Measurements from ENCODE around the gene KASH5. TPM values are rescaled to one million over a fixed set of nuclear protein-coding genes. Genes with fewer than 3 reads are reported as not detected.
"Not testable (repeated sequence)": the region's sequence is repeated elsewhere in the genome, so short reads cannot be mapped to it uniquely, and the experiment has no call there.

The KASH5 gene
- total RNA-seq, 1 experiment from 2014 or later, result not detected

DNA sequence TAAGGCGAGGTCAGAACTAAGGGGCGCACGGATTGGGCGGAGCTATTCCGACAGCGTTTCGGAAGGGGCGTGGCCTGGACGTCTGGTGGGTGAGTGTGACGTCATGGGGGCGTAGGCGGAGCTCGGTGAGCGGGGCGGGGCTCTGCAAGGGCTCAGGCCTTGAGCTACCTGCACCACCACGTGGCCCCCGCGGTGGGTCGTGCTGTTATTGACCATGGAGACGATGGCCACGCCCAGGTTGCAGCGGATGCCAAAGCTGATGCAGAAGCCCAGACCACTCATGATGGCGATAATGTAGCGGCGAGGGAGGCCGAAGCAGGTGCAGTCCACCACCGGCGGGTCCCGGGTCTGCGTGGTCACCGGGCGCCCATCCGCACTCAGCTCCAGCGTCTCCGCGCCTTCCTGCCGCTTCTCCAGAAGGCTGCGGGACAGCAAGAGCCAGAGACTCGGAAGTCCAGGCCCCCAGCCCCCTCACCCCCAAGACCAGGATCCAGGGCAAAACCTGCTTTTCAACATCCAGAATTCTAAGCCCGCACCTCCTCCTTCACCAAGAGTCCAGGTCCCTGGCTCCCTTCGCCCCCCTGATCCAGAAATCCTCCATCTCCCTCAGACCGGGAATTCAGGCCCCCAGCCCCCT is 48.5 kb downstream of the KASH5 start:
- no peak for DNase-seq (ENCODE audit: low spot score)

DNA sequence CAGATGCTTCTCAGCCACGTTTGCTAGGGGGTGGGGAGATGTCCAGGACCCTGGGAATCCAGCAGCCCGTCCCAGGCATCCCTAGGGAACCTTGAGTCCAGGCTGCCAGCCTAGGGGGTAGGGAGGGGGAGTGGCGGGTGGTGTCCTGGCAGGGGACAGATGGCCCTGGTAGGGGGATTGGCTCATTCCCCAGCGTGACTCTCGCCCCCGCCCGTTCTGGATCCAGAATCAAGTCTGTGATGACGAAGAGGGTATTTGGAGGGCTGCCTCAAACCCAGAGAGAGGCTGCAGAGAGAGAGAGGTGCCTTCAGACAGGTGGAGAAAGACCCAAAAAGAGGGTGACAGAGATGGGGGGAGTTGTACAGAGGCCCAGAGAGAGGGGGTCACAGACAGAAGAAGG is 49.2 kb downstream of the KASH5 start:
- no peak for DNase-seq (ENCODE audit: low spot score)

DNA sequence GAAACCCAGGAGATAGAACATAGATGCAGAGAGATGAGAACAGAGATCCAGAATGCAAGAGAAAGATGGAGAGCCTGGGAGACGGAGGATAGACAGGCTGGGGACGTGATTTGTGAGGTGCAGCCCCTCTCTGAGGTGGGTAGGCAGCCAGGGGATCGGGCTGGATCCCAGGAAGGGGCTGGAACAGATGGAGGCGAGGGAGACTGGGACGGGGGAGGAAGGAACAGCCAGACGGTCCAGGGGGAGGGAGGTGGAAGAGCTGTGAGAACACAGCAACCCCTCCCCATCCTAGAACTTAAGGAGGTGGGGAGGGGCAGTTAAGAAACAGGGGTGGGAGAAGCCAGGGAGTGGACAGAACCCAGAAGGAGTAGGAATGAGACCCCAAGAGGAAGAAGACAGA is 50.2 kb downstream of the KASH5 start:
- DNase-seq (ENCODE audit: low spot score), result no peak

DNA sequence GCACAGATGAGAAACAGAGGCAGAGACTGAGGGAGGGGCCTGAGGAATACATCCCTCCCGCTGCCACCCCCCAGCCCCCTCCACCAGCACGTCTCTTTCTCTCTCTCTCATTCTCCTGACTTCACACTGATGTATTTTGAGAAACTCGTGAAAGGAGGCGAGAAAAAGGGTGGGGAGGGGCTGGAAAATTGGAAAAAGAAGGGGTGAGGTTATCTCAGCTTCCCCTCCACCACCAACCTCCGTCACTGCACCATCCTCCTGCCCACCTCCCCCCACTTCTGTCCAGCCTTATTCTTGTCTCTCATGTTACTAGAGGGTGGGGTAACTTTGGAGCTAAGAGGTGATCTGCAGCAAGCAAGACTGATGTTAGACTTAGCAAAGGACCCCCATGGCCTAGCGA is 51.8 kb downstream of the KASH5 start:
- no peak for DNase-seq (ENCODE audit: low spot score)

DNA sequence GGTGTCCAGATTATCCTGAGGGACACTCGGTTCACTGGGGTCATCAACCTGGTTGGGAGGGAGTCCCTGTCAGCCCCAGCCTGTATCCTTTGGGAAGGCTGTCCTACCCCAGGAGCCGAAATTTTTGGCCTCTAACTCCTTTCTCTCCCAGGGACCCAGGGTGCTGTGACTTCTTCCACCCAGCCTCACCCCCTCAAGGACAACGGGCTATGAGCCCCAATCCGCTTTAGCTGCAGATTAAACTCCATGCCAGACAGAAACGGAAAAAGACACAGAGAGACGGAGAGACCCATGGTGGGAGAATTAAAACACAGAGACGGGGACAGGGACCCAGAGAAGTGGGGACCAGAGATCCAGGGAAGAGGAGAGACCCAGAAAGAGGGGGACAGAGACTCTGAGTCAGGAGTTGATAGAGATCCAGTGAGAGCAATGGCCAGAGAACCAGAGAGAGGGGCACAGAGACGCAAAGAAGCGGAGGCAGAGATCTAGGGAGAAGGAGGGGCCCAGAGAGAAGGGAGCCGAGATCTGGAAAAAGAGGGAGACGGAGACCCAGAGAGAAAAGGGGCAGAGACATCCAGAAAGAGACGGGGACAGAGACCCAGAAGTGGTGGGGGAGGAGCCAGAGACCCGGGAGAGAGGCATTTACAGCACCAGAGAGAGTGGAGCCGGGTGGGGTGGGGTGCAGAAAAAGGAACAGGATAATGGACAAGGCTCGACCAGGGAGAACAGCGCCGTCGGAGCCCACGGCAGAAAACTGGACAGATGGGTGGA is 52.6 kb downstream of the KASH5 start:
- no peak for DNase-seq (ENCODE audit: low spot score)

DNA sequence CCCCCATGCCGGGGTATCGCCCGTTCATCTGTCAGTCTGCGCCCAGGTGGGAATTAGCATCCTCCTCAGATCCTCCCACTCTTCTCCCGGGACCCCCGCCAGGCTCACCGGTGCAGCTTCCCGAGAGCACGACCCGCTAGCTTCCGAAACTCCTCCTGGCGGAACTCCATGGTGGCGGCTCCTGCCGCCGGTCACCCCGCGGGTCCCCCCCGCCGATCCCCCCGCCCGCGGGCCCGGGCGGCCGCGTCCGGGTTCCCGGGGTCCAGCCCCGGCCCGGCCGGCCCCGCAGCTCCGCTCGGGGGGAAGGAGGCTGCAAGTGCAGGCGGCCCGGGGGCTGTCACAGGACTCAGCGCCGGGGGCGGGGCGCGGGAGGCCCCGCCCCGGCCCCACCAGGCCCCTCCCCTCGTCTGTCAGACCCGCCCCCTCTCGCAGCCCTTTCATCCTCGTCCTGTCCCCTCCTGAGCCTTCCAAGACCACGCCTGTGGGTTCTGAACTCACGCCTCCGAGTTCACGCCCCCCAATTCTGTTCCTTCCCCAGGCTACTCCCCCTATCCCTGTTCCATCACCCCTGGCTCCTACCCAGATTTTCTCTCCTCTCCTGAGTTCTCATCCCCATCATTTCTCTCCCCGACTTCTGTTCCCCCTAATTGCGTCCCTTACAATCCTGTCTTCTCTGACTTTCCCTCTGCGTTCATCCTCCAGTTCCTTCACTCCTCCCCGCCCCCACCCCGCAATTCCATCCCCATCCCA is 53.3 kb downstream of the KASH5 start, which contains the start of gene SLC17A7:
SLC17A7 (minus strand) TSS at position 318 of the 750 bp plus-strand sequence; CDS start at position 170, 148 bp downstream.
- DNase-seq (ENCODE audit: low spot score), result peak; percentile 39

DNA sequence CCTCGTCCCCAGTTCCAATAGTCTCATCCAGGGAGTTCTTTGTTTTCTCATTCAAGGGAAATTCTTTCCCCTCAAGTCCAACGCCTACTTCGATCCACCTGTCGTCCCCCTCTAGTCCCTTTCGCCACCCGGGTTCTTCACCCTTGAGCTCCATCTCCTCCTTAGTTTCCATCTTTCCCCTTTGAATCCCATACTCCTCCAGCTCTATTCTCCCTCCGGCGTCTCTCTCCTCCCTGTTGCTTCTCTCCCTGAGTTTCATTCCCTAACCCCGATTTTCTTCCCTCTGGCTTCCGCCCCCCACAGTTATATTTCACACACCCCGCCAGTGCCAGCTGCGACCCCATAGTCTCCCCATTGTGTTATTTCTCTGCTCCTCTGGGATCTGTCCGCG is 53.9 kb downstream of the KASH5 start:
- DNase-seq (ENCODE audit: low spot score), result no peak

DNA sequence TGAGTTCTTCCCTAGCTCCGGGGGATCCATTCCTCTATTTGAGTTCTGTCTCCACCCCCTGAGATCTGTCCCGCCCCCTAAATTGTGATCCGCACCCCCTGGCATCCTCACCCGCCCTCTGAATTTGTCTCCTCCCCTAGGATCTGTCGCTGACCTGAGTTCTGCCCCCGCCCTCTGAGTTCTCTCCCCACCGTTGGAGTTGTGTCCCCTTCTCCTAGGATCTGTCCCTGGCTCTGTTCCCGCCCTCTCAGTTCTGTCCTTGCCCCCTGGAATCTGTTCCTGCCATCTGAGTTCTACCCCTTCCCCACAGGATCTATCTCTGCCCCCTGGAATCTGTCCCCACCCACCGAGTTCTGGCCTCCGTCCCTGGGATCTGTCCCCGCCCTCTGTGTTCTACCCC is 54.3 kb downstream of the KASH5 start:
- peak; percentile 60 for DNase-seq (ENCODE audit: low spot score)

DNA sequence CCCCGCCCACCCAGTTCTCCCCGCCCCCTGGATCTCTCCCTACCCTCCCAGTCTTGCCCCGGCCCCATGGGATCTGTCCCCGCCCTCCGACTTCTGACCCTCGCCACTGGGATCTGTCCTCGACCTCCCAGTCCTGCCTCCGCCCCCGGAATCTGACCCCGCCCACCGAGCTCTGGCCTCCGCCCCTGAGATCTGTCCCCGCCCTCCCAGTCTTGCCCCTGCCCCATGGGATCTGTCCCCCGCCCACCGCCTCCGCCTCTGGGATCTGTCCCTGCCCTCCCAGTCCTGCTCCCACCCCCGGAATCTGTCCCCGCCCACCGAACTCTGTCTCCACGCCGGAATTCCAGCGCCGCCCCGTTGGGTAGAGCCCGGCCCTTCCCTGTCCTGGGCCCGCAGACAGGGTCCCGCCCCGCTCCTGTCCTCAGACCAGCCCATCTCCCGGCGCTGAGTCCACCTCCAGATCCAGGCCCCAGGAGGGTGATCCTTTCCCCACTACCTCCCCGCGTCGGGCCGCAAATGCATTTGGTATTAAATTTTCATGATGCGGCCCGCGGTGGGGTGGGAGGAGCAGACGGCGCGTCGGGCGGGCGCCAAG is 54.8 kb downstream of the KASH5 start:
- peak; percentile 91 for DNase-seq (ENCODE audit: low spot score)

DNA sequence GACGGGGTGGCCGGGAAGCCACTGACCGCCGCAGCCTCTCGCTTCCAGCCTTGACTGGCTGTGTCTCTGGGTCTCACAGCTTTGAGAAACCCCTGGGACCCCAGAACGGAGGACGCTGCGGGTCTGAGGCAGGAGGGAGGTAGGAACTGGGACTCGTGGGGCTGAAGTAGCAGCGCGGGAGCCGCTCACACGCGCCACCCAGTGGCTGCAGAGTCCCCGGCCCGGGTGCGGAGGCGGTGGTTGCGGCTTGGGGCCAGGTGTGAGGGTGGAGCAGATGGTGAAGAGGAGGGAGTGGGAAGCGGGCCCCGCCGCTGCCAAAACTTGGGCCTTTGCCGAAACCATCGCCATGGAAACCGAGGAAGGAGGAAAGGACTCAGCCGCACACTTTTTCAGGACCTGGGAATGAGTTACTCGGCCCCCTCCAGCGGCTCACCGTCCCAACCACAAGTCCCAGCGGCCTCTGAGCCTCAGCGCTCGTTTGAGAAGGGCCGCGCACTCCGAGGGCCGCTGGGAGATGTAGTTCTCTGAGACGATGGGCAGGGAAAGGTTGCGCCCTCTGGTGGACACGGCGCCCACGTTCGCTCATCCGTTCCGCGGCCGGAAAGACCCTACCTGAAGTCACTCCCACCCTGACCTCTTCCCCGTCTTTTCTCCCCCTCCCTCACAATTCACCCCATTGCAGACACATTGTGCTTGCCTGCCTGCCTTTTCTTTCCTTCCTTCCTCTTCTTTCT is 55.5 kb downstream of the KASH5 start:
- DNase-seq (ENCODE audit: low spot score), result peak; percentile 98

DNA sequence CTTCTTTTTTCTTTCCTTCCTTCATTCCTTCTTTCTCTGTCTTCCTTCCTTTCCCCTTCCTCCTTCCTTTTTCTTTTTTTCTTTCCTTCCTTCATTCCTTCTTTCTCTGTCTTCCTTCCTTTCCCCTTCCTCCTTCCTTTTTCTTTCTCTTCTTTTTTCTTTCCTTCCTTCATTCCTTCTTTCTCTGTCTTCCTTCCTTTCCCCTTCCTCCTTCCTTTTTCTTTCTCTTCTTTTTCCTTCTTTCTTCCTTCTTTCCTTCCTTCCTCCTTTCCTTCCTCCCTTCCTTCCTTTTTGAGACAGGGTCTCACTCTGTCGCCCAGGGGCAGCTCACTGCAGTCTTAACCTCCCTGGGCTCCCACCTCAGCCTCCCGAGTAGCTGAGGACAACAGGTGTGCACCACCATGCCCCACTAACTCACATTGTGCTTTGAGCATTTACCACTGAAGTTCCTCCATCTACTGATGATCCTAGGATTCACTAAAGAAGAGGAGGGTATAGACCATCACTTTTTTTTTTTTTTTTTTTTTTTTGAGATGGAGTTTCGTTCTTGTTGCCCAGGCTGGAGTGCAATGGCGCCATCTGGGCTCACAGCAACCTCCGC is 56.2 kb downstream of the KASH5 start:
- not testable (repeated sequence) for DNase-seq (ENCODE audit: low spot score)

DNA sequence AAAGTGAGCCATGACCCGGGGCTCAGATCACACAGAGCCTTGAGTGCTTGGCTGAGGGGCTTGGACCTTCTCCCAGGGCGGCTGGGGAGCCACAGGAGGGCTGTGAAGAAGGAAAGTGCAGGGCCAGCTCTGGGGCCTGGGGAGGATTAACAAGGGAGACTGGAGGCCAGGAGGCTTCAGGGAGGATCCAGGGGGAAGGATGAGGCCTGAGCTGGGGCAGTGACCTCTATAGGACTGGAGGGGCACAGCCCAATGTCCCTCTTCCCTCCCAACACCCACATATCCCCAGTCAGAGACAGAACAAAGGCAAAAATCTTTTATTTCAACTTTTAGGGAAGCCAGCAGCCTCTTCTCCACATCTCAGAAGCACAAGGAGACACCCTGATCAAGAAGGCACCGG is 57.9 kb downstream of the KASH5 start:
- no peak for DNase-seq (ENCODE audit: low spot score)

DNA sequence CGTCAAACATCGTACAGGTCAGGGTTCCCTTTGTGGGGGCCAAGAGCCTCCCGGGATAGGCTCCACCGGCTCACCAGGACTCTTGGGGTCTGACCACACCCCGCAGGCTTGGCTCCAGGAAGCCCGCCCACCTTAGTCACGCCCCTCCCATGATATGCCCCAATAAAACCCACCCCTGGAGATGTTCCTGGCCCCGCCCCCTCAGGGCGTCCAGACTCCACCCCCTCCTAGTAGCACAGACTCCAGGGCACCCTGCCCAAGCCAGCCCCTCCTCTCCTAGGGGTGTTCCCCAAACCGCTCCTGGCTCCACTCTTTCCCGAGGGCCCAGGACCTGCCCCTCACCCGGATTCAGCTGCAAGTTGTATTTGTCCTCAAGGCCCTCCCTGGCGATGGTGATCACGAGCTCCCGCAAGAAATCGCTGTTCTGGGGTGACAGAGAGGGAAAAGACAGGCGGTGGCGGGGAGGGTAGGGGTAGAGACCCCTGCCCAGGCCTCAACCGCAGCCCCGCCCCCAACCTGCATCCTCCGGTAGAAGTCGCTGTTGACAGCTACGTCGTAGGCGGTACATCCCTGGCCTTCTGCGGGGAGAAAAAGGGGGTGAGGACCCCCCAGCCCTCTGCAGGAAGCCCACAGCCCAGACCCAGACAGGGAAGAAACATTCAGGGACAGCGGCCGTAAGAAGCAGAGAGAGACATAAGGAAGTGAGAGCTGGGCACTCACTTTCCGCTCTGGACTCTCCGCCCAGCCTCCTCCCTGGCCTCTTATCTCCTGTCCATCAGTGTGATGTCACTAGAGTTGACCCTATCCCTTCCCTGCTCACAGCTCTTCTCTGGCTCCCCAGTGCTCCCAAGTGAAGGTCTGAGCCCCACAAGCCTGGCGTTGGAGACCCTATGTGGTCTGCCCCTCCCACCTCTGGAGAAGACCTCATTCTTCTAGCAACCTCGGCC is 59.7 kb downstream of the KASH5 start:
- no peak for DNase-seq (ENCODE audit: low spot score)

DNA sequence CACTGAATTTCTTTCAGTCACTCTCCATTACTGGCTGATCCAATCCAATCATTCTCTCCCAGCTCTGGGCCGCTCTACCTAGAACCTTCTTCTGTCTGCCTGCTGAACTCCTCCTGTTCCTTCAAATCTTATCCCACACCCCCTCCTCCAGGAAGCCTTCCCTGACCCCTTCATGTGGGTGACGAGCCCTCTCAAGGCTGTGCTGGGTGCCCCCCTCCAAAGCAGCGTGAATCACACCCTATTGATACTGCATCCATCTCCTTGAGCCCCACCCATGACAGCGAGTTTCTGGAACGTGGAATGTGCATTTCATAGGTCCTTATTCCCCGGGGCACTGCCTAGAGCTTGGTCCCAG is 60.4 kb downstream of the KASH5 start:
- DNase-seq (ENCODE audit: low spot score), result no peak

DNA sequence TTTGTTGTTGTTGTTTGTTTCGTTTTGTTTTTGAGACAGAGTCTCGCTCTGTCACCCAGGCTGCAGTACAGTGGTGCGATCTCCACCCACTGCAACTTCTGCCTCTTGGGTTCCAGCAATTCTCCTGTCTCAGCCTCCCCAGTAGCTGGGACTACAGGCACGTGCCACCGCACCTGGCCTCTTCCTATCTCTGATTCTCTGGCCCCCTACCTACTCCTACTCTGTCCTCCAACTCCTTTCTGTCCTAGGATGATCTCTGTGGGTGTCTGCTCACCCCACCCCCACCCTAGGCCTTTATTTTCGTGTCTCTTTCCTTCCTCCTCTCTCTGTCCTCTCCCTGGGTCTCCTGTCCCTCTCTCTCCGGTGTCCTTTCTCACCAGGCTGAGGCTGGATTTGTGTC is 62.4 kb downstream of the KASH5 start:
- no peak for DNase-seq (ENCODE audit: low spot score)

DNA sequence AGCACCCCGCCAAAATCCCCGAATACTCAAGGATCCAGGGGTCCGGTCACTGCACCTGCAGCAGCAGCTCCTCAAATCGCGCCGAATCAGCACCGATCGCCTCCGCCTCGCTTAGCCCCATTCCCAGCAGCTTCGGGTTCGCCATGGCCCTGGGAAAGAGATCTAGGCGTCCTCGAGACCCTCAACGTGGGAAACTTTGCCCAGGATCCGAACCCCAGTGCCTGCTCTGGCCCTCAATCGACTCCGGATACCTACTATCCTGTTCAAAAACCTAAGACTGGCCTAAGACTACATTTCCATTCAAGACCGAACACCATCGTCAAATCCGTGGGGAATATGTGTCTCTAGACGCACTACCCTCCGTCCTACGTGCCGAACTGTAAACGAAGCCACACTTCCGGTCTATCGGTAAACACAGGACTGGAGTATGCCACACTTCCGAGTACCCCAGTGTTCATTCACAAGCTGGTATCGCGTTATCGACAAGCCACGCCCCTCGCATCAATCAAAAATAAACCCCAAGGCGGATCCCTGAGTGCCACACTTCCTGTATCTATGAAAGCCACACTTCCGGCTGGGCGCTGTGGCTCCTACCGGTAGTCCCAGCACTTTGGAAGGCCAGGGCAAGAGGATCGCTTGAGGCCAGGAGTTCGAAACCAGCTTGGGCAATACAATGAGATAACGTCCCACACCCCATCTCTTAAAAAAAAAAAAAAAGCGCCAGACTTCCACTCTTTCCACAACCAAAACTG is 63.6 kb downstream of the KASH5 start, which contains the start of gene PIH1D1:
PIH1D1 (minus strand) TSS at position 385 of the 752 bp plus-strand sequence; CDS start at position 145, 240 bp downstream.
- DNase-seq (ENCODE audit: low spot score), result peak; percentile 100

DNA sequence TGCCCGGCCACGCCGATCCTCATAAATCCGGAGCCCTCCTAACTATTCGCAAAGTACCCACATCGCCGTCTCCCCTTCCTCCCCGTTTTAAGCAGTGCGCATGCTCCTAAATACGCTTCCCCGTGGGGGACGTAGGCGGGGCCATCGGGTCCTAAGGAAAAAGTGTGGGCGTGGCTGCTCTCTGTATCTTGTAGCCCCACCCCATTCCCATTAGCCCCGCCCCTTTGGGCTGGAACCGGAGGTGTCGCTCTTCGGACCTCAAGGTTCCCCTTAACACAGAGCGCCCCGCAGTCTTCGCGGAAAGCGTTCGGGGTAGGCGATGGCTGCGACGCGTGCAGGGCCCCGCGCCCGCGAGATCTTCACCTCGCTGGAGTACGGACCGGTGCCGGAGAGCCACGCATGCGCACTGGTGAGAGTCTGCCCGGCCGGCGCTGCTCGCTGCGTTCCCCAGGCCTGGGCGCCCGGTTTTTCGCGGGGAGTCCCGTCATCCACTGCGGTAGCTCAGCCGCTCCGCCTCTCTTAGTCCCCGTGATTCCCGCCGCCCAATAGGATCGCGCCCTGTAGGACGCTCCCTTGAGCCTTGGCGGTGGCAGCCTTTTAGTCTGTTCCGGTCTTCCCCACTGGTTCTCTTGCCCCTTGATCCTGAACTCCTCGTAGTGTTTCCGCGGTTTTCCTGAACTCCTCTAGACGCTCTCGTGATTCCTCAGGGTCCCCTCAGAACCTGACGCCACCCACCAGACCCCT is 65.1 kb downstream of the KASH5 start, which contains the start of gene ALDH16A1:
ALDH16A1 (plus strand) TSS at position 213 of the 744 bp plus-strand sequence; CDS start at position 320, 107 bp downstream.
- DNase-seq (ENCODE audit: low spot score), result peak; percentile 99

DNA sequence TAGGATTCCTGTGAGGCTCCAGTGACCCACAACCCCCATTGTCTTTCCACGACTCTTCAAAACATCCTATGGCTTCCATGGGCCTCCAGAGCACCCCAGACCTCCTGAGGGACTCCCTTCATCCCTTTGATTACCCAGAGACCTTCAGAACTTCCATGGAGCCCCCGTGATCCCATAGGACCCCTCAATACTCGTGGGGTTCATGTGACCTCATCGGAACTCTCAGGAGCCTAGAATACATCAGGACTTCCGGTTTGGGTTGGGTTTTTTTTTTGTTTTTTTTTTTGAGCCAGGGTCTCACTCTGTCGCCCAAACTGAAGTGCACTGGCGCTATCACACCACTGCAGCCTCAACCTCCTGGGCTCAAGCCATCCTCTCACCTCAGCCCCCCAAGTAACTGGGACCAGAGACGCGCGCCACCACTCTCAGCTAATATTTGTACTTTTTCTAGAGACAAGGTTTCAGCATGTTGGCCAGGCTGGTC is 65.8 kb downstream of the KASH5 start:
- DNase-seq (ENCODE audit: low spot score), result no peak

All from H4 (cell line).